ENCODE data around the gene MCL1.

MCL1 gene

GRCh38 chr1:150560011-150560438 is 19.4 kb downstream of the MCL1 start:
- peak; percentile 76 to 88 for DNase-seq
- TF ChIP-seq GATA1 (IDR thresholded peaks at IDR 0.05; ENCODE audit: low read depth, low read length) = no peak
- no peak for TF ChIP-seq POLR2A (IDR thresholded peaks at IDR 0.05; ENCODE audit: low read length)

DNA sequence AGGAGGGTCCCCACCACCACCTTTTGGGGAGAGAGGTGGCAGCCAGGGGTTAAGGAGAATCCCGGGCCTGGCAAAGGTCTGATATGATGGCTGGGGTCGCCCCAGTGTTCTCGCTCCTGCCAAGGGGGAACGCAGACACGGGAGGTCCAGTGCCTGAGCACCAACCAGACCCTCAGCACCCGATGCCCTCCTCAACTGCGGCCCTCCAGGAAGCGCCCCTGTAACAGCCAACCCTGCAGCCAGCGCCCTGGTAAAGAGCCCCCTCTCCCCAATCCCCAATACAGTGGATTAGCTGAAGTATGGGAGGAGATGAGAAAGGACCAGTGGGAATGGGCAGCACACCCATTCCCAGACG is 19.8 kb downstream of the MCL1 start:
- TF ChIP-seq POLR2A (IDR thresholded peaks at IDR 0.05; ENCODE audit: low read length) = no peak
- no peak for TF ChIP-seq GATA1 (IDR thresholded peaks at IDR 0.05; ENCODE audit: low read depth, low read length)
- DNase-seq = no peak

- DNase-seq = no peak
- TF ChIP-seq GATA1 (IDR thresholded peaks at IDR 0.05; ENCODE audit: low read depth, low read length) = no peak
- no peak for TF ChIP-seq POLR2A (IDR thresholded peaks at IDR 0.05; ENCODE audit: low read length)
Observed at GRCh38 chr1:150558761-150559655, 20.4 kb downstream of the MCL1 start.

DNA sequence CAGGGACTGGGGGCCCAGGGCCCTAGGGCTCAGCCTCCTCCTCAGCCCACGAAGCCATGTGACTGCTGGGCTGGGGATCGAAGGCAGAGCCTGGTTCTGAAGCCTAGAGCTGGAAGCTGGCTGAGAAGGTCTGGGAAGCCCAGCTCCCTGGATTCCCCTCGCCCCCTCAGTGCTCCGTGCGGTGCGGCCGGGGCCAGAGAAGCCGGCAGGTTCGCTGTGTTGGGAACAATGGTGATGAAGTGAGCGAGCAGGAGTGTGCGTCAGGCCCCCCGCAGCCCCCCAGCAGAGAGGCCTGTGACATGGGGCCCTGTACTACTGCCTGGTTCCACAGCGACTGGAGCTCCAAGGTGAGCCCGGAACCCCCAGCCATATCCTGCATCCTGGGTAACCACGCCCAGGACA is 21.1 kb downstream of the MCL1 start:
- no peak for DNase-seq
- TF ChIP-seq POLR2A (IDR thresholded peaks at IDR 0.05; ENCODE audit: low read length) (no peak), GATA1 (IDR thresholded peaks at IDR 0.05; ENCODE audit: low read depth, low read length) (no peak)

DNA sequence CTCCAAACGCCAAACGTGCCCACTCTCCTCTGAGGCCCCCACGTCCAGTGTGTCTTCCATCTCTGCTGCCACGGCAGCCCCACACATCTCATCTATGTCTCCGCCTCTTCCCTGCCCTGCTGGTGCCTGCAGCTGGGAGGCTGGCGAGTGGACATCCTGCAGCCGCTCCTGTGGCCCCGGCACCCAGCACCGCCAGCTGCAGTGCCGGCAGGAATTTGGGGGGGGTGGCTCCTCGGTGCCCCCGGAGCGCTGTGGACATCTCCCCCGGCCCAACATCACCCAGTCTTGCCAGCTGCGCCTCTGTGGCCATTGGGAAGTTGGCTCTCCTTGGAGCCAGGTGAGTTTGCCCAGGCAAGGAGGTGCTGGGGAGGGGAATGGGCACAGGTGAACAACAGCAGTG is 21.6 kb downstream of the MCL1 start:
- TF ChIP-seq POLR2A (IDR thresholded peaks at IDR 0.05; ENCODE audit: low read length) (no peak), GATA1 (IDR thresholded peaks at IDR 0.05; ENCODE audit: low read depth, low read length) (no peak)
- DNase-seq = no peak

DNA sequence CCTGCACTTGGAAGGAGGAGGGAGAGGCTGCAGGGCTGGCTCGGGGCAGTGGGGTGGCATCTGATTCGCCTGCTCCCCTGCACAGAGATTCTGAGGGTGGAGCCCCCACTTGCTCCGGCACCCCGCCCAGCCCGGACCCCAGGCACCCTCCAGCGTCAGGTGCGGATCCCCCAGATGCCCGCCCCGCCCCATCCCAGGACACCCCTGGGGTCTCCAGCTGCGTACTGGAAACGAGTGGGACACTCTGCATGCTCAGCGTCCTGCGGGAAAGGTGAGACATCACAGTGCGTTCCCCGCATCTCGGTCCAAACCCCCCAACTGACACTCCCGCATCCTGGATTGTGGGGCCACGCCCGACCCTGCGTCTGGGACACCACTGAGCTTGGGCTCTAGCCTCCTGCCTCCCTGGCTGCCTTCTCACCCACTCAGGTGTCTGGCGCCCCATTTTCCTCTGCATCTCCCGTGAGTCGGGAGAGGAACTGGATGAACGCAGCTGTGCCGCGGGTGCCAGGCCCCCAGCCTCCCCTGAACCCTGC is 22.3 kb downstream of the MCL1 start:
- TF ChIP-seq POLR2A (IDR thresholded peaks at IDR 0.05; ENCODE audit: low read length) = no peak
- no peak for TF ChIP-seq GATA1 (IDR thresholded peaks at IDR 0.05; ENCODE audit: low read depth, low read length)
- DNase-seq = no peak

- DNase-seq = no peak
- no peak for TF ChIP-seq GATA1 (IDR thresholded peaks at IDR 0.05; ENCODE audit: low read depth, low read length)
- no peak for TF ChIP-seq POLR2A (IDR thresholded peaks at IDR 0.05; ENCODE audit: low read length)
Observed at GRCh38 chr1:150555971-150556865, 23.2 kb downstream of the MCL1 start.

- DNase-seq = no peak
- TF ChIP-seq GATA1 (IDR thresholded peaks at IDR 0.05; ENCODE audit: low read depth, low read length) = no peak
- TF ChIP-seq POLR2A (IDR thresholded peaks at IDR 0.05; ENCODE audit: low read length) = no peak
Observed at GRCh38 chr1:150555198-150555970, 24.0 kb downstream of the MCL1 start.

DNA sequence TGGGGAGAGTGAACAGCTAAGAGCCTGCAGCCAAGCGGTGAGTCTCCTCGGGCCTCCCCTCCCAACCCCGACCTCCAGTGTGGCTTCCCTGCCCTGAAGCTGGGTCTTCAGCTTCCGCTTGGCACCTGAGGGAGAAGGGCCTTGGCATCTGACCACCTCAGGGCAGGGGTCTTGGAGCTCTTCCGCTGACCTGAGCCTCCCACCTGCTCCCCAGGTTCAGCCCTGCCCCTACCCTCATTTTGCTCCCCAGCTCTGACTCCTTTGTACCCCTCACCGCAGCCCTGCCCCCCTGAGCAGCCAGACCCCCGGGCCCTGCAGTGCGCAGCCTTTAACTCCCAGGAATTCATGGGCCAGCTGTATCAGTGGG is 25.3 kb downstream of the MCL1 start:
- no peak for DNase-seq
- TF ChIP-seq GATA1 (IDR thresholded peaks at IDR 0.05; ENCODE audit: low read depth, low read length) (no peak), POLR2A (IDR thresholded peaks at IDR 0.05; ENCODE audit: low read length) (no peak)

GRCh38 chr1:150553392-150554085 is 25.9 kb downstream of the MCL1 start:
- no peak for DNase-seq
- TF ChIP-seq POLR2A (IDR thresholded peaks at IDR 0.05; ENCODE audit: low read length) (no peak), GATA1 (IDR thresholded peaks at IDR 0.05; ENCODE audit: low read depth, low read length) (no peak)

DNA sequence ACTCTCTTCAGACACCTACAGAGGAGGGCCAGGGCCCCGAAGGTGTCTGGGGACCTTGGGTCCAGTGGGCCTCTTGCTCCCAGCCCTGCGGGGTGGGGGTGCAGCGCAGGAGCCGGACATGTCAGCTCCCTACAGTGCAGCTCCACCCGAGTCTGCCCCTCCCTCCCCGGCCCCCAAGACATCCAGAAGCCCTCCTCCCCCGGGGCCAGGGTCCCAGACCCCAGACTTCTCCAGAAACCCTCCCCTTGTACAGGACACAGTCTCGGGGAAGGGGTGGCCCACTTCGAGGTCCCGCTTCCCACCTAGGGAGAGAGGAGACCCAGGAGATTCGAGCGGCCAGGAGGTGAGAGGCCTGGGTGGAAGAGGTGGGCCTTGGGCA is 26.5 kb downstream of the MCL1 start:
- TF ChIP-seq GATA1 (IDR thresholded peaks at IDR 0.05; ENCODE audit: low read depth, low read length) (no peak), POLR2A (IDR thresholded peaks at IDR 0.05; ENCODE audit: low read length) (no peak)
- no peak for DNase-seq

- TF ChIP-seq GATA1 (IDR thresholded peaks at IDR 0.05; ENCODE audit: low read depth, low read length) = no peak
- DNase-seq = peak in 1 of 2 experiments; percentile 70
Observed at GRCh38 chr1:150552128-150552910, 27.1 kb downstream of the MCL1 start.

Data from erythroblast (primary cell).